ENCODE results near the gene SGMS1. TPM values are rescaled to one million over a fixed set of nuclear protein-coding genes. Genes with fewer than 3 reads are reported as not detected.

SGMS1 gene
- total and polyA plus RNA-seq, 4 donors = 15.8 to 142 (median 41.3) TPM

DNA sequence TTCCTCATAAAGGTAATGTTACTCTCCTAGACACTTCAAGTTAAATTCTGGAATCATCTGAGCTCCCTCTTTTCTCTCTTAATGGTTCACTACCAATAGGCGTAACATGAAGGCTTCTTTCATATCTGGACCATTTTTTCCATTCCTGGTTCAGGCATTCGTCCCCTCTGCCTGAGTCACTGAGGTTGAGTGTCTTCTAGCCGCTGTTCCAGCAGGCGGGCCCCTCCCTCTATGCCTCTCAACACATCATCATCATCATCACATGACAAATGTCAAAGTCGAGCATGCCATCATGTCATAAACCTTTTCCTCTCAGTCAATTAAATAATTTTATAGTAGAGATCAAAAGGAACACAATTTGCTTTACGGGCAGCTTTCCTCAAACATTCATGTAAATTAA, 203.6 kb downstream of the SGMS1 start:
- Histone ChIP-seq H3K27me3 (ENCODE audit: control insufficient read depth in 3 of 3, insufficient read depth in 3 of 3, low read length in 2 of 3) (no peaks in the 10 kb centered on the region), H3K9ac (ENCODE audit: insufficient read depth in 1 of 2, low read length in 2 of 2) (no peak overlapping the region), H3K36me3 (ENCODE audit: control insufficient read depth in 4 of 4, insufficient read depth in 4 of 4, low read length in 4 of 4) (peaks cover 0 to under 1% (median 0%) of the 10 kb centered on the region in 4 donors), H3K4me3 (no peak overlapping the region), H3K4me1 (ENCODE audit: control insufficient read depth in 5 of 5, insufficient read depth in 5 of 5, low read length in 5 of 5) (peaks cover 0 to 52% (median 12%) of the 10 kb centered on the region in 5 donors), H3K9me3 (ENCODE audit: control insufficient read depth in 4 of 4, insufficient read depth in 3 of 4, low read length in 3 of 4) (no peaks in the 10 kb centered on the region), H3K27ac (ENCODE audit: low read depth in 1 of 2, low read length in 1 of 2) (no peak overlapping the region)
- WGBS, 2 donors = 85 to 89% methylated on average over 6 of the region's 6 CpGs
- DNase-seq = peak; percentile 31 to 71 (median 63)
- no peak for ATAC-seq (ENCODE audit: insufficient read depth, low FRiP score)
- no peak for TF ChIP-seq CTCF (IDR thresholded peaks at IDR 0.05; ENCODE audit: control extremely low read depth, extremely low read depth)

DNA sequence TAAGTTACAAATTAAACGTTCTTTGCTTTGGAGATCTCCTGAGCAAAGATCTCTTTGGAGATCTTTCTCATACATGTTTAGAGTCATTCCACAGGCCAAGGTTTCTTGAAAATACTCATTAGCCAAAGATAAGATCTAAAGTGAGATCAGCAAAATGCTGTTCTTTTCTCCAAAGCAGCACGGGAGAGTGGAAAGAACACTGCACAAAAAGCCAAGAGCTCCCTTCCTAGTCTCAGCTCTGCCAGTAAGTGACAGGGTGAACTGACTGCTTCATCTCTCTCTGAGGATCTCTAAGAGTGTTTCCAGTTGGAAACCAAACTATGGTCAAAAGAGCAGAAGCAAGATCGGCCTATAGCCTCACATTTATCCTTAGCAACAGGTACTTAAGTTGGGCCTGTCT, 204.0 kb downstream of the SGMS1 start:
- no peak for TF ChIP-seq CTCF (IDR thresholded peaks at IDR 0.05; ENCODE audit: control extremely low read depth, extremely low read depth)
- no peak overlapping the region for H3K9ac ChIP-seq (ENCODE audit: insufficient read depth in 1 of 2, low read length in 2 of 2)
- H3K27ac ChIP-seq (ENCODE audit: low read depth in 1 of 2, low read length in 1 of 2) = no peak overlapping the region
- no peaks in the 10 kb centered on the region for H3K9me3 ChIP-seq (ENCODE audit: control insufficient read depth in 4 of 4, insufficient read depth in 3 of 4, low read length in 3 of 4)
- H3K27me3 ChIP-seq (ENCODE audit: control insufficient read depth in 3 of 3, insufficient read depth in 3 of 3, low read length in 2 of 3) = no peaks in the 10 kb centered on the region
- WGBS, 2 donors = 75 to 88% methylated on average over 3 of the region's 3 CpGs
- H3K4me3 ChIP-seq = no peak overlapping the region
- H3K4me1 ChIP-seq (ENCODE audit: control insufficient read depth in 5 of 5, insufficient read depth in 5 of 5, low read length in 5 of 5) = peaks cover 0 to 52% (median 13%) of the 10 kb centered on the region in 5 donors
- DNase-seq = no peak
- no peaks in the 10 kb centered on the region for H3K36me3 ChIP-seq (ENCODE audit: control insufficient read depth in 4 of 4, insufficient read depth in 4 of 4, low read length in 4 of 4)
- ATAC-seq (ENCODE audit: insufficient read depth, low FRiP score) = no peak

GRCh38 chr10:50419091-50419490, 204.7 kb downstream of the SGMS1 start:
- TF ChIP-seq CTCF (IDR thresholded peaks at IDR 0.05; ENCODE audit: control extremely low read depth, extremely low read depth) = no peak
- Histone ChIP-seq H3K36me3 (ENCODE audit: control insufficient read depth in 4 of 4, insufficient read depth in 4 of 4, low read length in 4 of 4) (no peaks in the 10 kb centered on the region), H3K9me3 (ENCODE audit: control insufficient read depth in 4 of 4, insufficient read depth in 3 of 4, low read length in 3 of 4) (no peaks in the 10 kb centered on the region), H3K9ac (ENCODE audit: insufficient read depth in 1 of 2, low read length in 2 of 2) (no peak overlapping the region), H3K27ac (ENCODE audit: low read depth in 1 of 2, low read length in 1 of 2) (no peak overlapping the region), H3K27me3 (ENCODE audit: control insufficient read depth in 3 of 3, insufficient read depth in 3 of 3, low read length in 2 of 3) (no peaks in the 10 kb centered on the region), H3K4me3 (no peak overlapping the region), H3K4me1 (ENCODE audit: control insufficient read depth in 5 of 5, insufficient read depth in 5 of 5, low read length in 5 of 5) (peaks cover 0 to 52% (median 13%) of the 10 kb centered on the region in 5 donors)
- DNase-seq (no peak), ATAC-seq (ENCODE audit: insufficient read depth, low FRiP score) (no peak)
- WGBS, 2 donors = 61 to 84% methylated on average over 3 of the region's 3 CpGs

Measured in lung (tissue), 12 donors.